Skeletal muscle cell (primary cell): ENCODE measurements around the gene DGKI.
A peak's percentile ranks its signal among the peaks of the same experiment; 100 is the strongest.

Experiments
- DNase-seq: peaks from one replicate; pipeline ENCODE4 v3.0.0-alpha.2; 2010; ENCODE audit warnings: low read depth
- H3K4me3 ChIP-seq: 2 replicates; pipeline ENCODE4 v1.5.1; 2011; ENCODE audit warnings: low read depth, mild to moderate bottlenecking, control low read depth, low read length, moderate library complexity

Gene DGKI

GRCh38 chr7:137674048-137674447 lies 172.7 kb downstream of the DGKI start:
- H3K4me3 ChIP-seq: no peak overlapping the region
- DNase-seq: no peak

- H3K4me3 ChIP-seq: no peak overlapping the region
- DNase-seq: no peak
These were observed 174.9 kb downstream of the DGKI start for GRCh38 chr7:137671920-137672319.

GRCh38 chr7:137670222-137671064 lies 176.3 kb downstream of the DGKI start:
- H3K4me3 ChIP-seq: no peak overlapping the region
- DNase-seq: peak; percentile 22

- no peak overlapping the region for H3K4me3 ChIP-seq
- no peak for DNase-seq
These were observed 177.1 kb downstream of the DGKI start for GRCh38 chr7:137669706-137670105.

- no peak overlapping the region for H3K4me3 ChIP-seq
- DNase-seq: no peak
These were observed 178.4 kb downstream of the DGKI start for GRCh38 chr7:137668404-137668803.

GRCh38 chr7:137667633-137668387 lies 179.0 kb downstream of the DGKI start:
- peak; percentile 77 for DNase-seq

GRCh38 chr7:137664846-137665245 lies 181.9 kb downstream of the DGKI start:
- no peak overlapping the region for H3K4me3 ChIP-seq
- no peak for DNase-seq

More at GRCh38 chr7:137667633-137668387, 179.0 kb downstream of the DGKI start:
- H3K4me3 ChIP-seq: no peak overlapping the region

GRCh38 chr7:137661634-137662033 lies 185.1 kb downstream of the DGKI start:
- H3K4me3 ChIP-seq: no peak overlapping the region
- DNase-seq: no peak

GRCh38 chr7:137658190-137658900 lies 188.4 kb downstream of the DGKI start:
- DNase-seq: no peak
- H3K4me3 ChIP-seq: no peak overlapping the region

- DNase-seq: no peak
- H3K4me3 ChIP-seq: no peak overlapping the region
These were observed 189.1 kb downstream of the DGKI start for GRCh38 chr7:137657476-137658189.

- H3K4me3 ChIP-seq: no peak overlapping the region
- no peak for DNase-seq
These were observed 189.9 kb downstream of the DGKI start for GRCh38 chr7:137656850-137657232.

GRCh38 chr7:137656227-137656849 lies 190.4 kb downstream of the DGKI start:
- no peak overlapping the region for H3K4me3 ChIP-seq
- peak; percentile 37 for DNase-seq

GRCh38 chr7:137655804-137656203 lies 191.0 kb downstream of the DGKI start:
- H3K4me3 ChIP-seq: no peak overlapping the region

GRCh38 chr7:137652721-137653120 lies 194.1 kb downstream of the DGKI start:
- H3K4me3 ChIP-seq: no peak overlapping the region
- DNase-seq: peak; percentile 46

More at GRCh38 chr7:137655804-137656203, 191.0 kb downstream of the DGKI start:
- no peak for DNase-seq

- no peak for DNase-seq
- H3K4me3 ChIP-seq: no peak overlapping the region
These were observed 198.7 kb downstream of the DGKI start for GRCh38 chr7:137647905-137648565.

- H3K4me3 ChIP-seq: no peak overlapping the region
- DNase-seq: no peak
These were observed 204.3 kb downstream of the DGKI start for GRCh38 chr7:137642472-137642871.

GRCh38 chr7:137642031-137642430 lies 204.7 kb downstream of the DGKI start:
- no peak overlapping the region for H3K4me3 ChIP-seq
- no peak for DNase-seq

- DNase-seq: no peak
- no peak overlapping the region for H3K4me3 ChIP-seq
These were observed 210.4 kb downstream of the DGKI start for GRCh38 chr7:137636376-137636775.
